Neural progenitor cell (in vitro differentiated cells): ENCODE measurements around the gene PREX1.

ENCODE experiments used
- CTCF ChIP-seq: fragments of 200-600 bp; sonication (generic); IDR thresholded peaks from 2 replicates; pipeline ENCODE4 v1.5.1; 2017; ENCODE audit warnings: antibody characterized with exemption, mild to moderate bottlenecking
- EZH2 ChIP-seq: fragments of 200-600 bp; sonication (generic); IDR thresholded peaks from 2 replicates; pipeline ENCODE4 v1.6.1; 2017; ENCODE audit warnings: antibody characterized with exemption, mild to moderate bottlenecking, moderate library complexity
- EZH2phosphoT487 ChIP-seq: fragments of 200-600 bp; sonication (generic); IDR thresholded peaks from 2 replicates; pipeline ENCODE4 v1.6.1; 2017; ENCODE audit warnings: antibody characterized with exemption

- TF ChIP-seq CTCF (peak; percentile 60), EZH2 (no peak), EZH2phosphoT487 (no peak)
These were observed 171.1 kb downstream of the PREX1 start for GRCh38 chr20:48656661-48657211.
